Fibroblast of lung (primary cell): Measurements from ENCODE around the gene TNIP2.

Experiments used
- CTCF ChIP-seq, 2 donors: IDR thresholded peaks in 1 of 2; conservative IDR thresholded peaks in 1 of 2; 1 replicate in 1 of 2; 2 replicates in 1 of 2; pipeline ENCODE4 v1.5.1; 2011 to 2012; ENCODE audit warnings: low read length in 2 of 2, control low read depth in 1 of 2, inconsistent platforms in 1 of 2, low read depth in 1 of 2, mild to moderate bottlenecking in 1 of 2
- EZH2 ChIP-seq: IDR thresholded peaks from 2 replicates; pipeline ENCODE4 v1.5.1; 2012; ENCODE audit warnings: low read length, control low read depth, mild to moderate bottlenecking; ENCODE audit errors: missing control alignments

- TF ChIP-seq EZH2 (no peak), CTCF (conservative IDR thresholded peaks at IDR 0.05 in 1 of 2, IDR thresholded peaks at IDR 0.05 in 1 of 2; ENCODE audit: low read depth in 1 of 2, low read length in 2 of 2) (no peak)
These were observed 39.3 kb upstream of the TNIP2 start for GRCh38 chr4:2795300-2795892.
